Gastrocnemius medialis (tissue), 4 donors: ENCODE measurements around the gene MLX. TPM values are rescaled to one million over a fixed set of nuclear protein-coding genes. Genes with fewer than 3 reads are reported as not detected.
"Not testable (repeated sequence)": the region's sequence is repeated elsewhere in the genome, so short reads cannot be mapped to it uniquely, and the experiment has no call there.

Experiments used
- ATAC-seq, 2 donors: fragments of 150-250 bp; one replicate each; pipeline ENCODE4 v1.9.1; 2016
- DNase-seq, 2 donors: peaks; one replicate each; pipeline ENCODE4 v3.0.0-alpha.2; 2019
- H3K27ac ChIP-seq, 4 donors: fragments of 200-600 bp; sonication (generic); 1 replicate in 1 of 4; 2 replicates in 3 of 4; pipeline ENCODE4 v1.5.1; 2016 to 2018; ENCODE audit warnings: mild to moderate bottlenecking in 2 of 4, moderate library complexity in 1 of 4
- H3K27me3 ChIP-seq, 3 donors: fragments of 200-600 bp; sonication (generic) in 2 of 3; 1 replicate in 1 of 3; 2 replicates in 2 of 3; pipeline versions ENCODE4 v1.5.1 to v1.6.0; 2016 to 2019; ENCODE audit warnings: mild to moderate bottlenecking in 1 of 3, moderate library complexity in 1 of 3
- H3K36me3 ChIP-seq, 2 donors: fragments of 200-600 bp; sonication (generic) in 1 of 2; one replicate each; pipeline ENCODE4 v1.5.1; 2017 to 2018
- H3K4me1 ChIP-seq, 2 donors: fragments of 200-600 bp; sonication (generic) in 1 of 2; one replicate each; pipeline ENCODE4 v1.5.1; 2016 to 2017; ENCODE audit warnings: mild to moderate bottlenecking in 2 of 2
- H3K4me3 ChIP-seq, 4 donors: fragments of 200-600 bp; sonication (generic) in 3 of 4; 1 replicate in 1 of 4; 2 replicates in 3 of 4; pipeline ENCODE4 v1.5.1; 2016 to 2019; ENCODE audit warnings: mild to moderate bottlenecking in 2 of 4
- H3K9me3 ChIP-seq, 3 donors: fragments of 200-600 bp; sonication (generic) in 2 of 3; 1 replicate in 1 of 3; 2 replicates in 2 of 3; pipeline ENCODE4 v1.5.1; 2016 to 2019
- POLR2A ChIP-seq, 2 donors: fragments of 450-650 bp; IDR thresholded peaks; one replicate each; pipeline ENCODE4 v1.6.1; 2017; ENCODE audit warnings: antibody characterized with exemption in 2 of 2, mild to moderate bottlenecking in 2 of 2, moderate library complexity in 2 of 2
- in situ Hi-C, 4 donors: fragments of 200-750 bp; cut with MboI; loops; one replicate each; pipeline versions ENCODE4 v1.15.0 to v1.8.0; 2017; ENCODE audit warnings: low sequenced_read_pairs in 4 of 4
- intact Hi-C: fragments of 100-400 bp; cut with DNase I; formaldehyde crosslinking; loops from one replicate; pipeline ENCODE4 v1.15.1; 2023; ENCODE audit warnings: low total_unique reads
- total RNA-seq, 4 donors: library from RNA; depleted of rRNA; stranded (reverse); fragments of >200 nt; gene quantifications; one replicate each; pipeline versions ENCODE4 v1.1.0 to v1.2.3, GENCODE V29; 2016
- TF ChIP-seq, protein P1 (sequence below), 5 experiments: fragments of 450-650 bp in 3 of 5; fragments of 200-600 bp in 2 of 5; sonication (generic) in 2 of 5; IDR thresholded peaks in 4 of 5; conservative IDR thresholded peaks in 1 of 5; 1 replicate in 4 of 5; 2 replicates in 1 of 5; pipeline ENCODE4 v1.5.1; 2016 to 2019; ENCODE audit warnings: antibody characterized with exemption in 5 of 5, mild to moderate bottlenecking in 3 of 5, moderate library complexity in 3 of 5

Gene MLX
- total RNA-seq, 4 donors from 2014 or later: 49.7 to 81.9 (median 53.8) TPM

DNA sequence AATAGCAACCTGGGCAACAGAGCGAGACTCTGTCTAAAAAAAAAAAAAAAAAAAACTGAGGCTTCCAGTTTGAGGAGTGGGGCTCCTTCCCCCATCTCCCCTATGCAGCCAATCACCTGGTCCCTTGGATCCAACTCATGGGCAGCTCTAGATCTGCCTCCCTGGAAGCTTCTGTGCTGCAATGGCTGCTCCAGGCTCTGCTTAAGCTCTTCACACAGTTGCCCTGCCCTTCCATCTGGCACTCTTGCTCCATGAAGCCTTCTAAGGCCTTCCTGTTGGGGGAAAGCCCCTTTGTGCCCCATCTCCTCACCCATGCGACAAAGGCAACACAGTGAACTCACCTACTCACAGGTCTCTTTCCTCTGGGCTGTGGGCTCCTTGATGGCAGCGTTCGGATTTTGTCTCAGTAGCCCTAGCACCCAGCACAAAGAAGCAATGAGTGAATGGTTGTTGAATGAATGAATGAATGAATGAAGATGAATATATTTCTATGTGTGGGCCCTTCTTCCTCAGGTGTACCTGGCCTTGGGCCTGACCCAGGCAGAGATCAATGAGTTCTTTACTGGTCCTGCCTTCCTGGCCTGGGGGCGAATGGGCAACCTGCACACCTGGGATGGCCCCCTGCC is 29.0 kb upstream of the MLX start:
- in situ Hi-C loops (no loop called here), intact Hi-C loops (loop anchor here (2.0 kb wide), 1 partner anchor 17 kb away; no protein-coding TSS in a partner anchor)
- Histone ChIP-seq H3K9me3 (no peaks in the 10 kb centered on the region), H3K4me3 (no peak overlapping the region), H3K36me3 (peaks cover 0 to 35% of the 10 kb centered on the region in 2 donors), H3K27me3 (no peaks in the 10 kb centered on the region), H3K27ac (peak overlapping the region in 1 of 4 donors; percentile 89), H3K4me1 (peaks cover 6 to 23% of the 10 kb centered on the region in 2 donors)
- ATAC-seq (no peak), DNase-seq (no peak)
- TF ChIP-seq POLR2A (IDR thresholded peaks at IDR 0.05): no peak
- TF ChIP-seq, protein P1, sequence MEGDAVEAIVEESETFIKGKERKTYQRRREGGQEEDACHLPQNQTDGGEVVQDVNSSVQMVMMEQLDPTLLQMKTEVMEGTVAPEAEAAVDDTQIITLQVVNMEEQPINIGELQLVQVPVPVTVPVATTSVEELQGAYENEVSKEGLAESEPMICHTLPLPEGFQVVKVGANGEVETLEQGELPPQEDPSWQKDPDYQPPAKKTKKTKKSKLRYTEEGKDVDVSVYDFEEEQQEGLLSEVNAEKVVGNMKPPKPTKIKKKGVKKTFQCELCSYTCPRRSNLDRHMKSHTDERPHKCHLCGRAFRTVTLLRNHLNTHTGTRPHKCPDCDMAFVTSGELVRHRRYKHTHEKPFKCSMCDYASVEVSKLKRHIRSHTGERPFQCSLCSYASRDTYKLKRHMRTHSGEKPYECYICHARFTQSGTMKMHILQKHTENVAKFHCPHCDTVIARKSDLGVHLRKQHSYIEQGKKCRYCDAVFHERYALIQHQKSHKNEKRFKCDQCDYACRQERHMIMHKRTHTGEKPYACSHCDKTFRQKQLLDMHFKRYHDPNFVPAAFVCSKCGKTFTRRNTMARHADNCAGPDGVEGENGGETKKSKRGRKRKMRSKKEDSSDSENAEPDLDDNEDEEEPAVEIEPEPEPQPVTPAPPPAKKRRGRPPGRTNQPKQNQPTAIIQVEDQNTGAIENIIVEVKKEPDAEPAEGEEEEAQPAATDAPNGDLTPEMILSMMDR (IDR thresholded peaks at IDR 0.05 in 4 of 5, conservative IDR thresholded peaks at IDR 0.05 in 1 of 5): no peak

DNA sequence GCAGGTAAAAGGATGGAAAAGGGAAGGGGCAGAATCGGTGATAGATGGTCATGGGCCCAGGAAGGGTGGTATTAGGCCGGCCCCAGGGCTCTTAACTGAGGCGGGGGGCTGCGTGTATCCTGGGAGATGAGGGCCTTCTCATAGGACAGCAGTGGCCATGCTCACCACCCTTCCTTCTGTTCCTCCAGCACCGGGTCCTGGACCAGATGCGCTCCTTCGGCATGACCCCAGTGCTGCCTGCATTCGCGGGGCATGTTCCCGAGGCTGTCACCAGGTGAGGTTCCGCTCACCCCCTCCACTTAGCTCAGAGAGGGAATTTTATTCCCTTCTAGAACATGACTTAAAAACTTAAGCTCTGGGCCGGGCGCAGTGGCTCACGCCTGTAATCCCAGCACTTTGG is 28.4 kb upstream of the MLX start:
- in situ Hi-C loops: no loop called here
- Histone ChIP-seq H3K9me3 (no peaks in the 10 kb centered on the region), H3K4me1 (peaks cover 6 to 28% of the 10 kb centered on the region in 2 donors), H3K27me3 (no peaks in the 10 kb centered on the region), H3K27ac (no peak overlapping the region), H3K36me3 (peaks cover 0 to 40% of the 10 kb centered on the region in 2 donors), H3K4me3 (no peak overlapping the region)
- intact Hi-C loops: no loop called here
- ATAC-seq (no peak), DNase-seq (no peak)
- no peak for TF ChIP-seq POLR2A (IDR thresholded peaks at IDR 0.05)
- TF ChIP-seq, protein P1 (IDR thresholded peaks at IDR 0.05 in 4 of 5, conservative IDR thresholded peaks at IDR 0.05 in 1 of 5): no peak

DNA sequence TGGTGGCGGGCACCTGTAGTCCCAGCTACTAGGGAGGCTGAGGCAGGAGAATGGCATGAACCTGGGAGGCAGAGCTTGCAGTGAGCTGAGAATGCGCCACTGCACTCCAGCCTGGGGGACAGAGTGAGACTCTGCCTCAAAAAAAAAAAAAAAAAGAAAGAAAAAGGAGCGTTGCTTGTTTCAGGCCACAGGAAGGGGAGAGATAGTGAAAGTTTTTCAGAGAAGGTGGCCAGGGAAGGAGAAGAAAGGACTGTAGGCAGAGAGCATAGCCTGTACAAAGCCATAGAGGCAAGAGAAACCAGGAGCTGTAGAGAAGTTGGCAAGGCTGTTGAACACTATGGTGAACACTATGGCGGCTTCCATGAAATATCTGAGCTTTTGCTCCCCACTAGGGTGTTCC is 26.3 kb upstream of the MLX start:
- in situ Hi-C loops, H3K9me3 ChIP-seq, H3K27ac ChIP-seq, intact Hi-C loops, DNase-seq, ATAC-seq, H3K4me3 ChIP-seq, H3K27me3 ChIP-seq: not testable (repeated sequence)
- peaks cover 1 to 30% of the 10 kb centered on the region in 2 donors for H3K4me1 ChIP-seq
- peaks cover 0 to 40% of the 10 kb centered on the region in 2 donors for H3K36me3 ChIP-seq

DNA sequence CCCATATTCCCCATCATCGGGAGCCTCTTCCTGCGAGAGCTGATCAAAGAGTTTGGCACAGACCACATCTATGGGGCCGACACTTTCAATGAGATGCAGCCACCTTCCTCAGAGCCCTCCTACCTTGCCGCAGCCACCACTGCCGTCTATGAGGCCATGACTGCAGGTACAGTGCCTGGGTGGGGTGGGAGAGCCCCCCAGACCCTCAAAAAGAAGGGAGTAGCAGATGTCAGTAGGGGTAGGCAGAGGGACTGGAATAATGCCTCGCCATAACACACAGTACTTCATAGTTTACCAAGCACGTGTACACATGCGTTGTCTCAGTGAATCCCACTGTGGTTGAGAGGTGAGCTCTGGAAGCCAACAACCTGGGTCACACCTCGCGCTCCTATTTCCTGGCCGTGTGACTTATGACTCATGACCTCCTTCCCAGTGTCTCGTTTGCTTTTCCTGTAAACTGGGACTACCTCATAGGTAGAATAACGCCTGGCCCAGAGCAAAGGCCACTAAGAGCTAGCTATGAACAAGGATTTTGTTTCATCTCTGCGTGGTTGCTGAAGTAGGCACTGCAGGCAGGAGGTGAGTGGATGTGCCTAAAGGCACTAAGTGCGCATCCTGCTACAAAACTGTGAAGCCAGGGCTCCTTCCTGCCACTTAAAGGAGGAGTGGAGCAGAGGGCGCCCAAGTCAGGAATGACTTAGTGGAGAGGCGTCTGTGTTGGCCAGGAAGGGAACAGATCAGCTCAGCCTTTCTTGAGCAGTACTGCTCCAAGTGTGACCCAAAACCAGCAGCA is 25.7 kb upstream of the MLX start:
- Histone ChIP-seq H3K9me3 (no peaks in the 10 kb centered on the region), H3K27me3 (no peaks in the 10 kb centered on the region), H3K4me3 (no peak overlapping the region), H3K36me3 (peaks cover 0 to 40% of the 10 kb centered on the region in 2 donors), H3K4me1 (peaks cover 0 to 27% of the 10 kb centered on the region in 2 donors), H3K27ac (no peak overlapping the region)
- in situ Hi-C loops (no loop called here), intact Hi-C loops (no loop called here)
- TF ChIP-seq, protein P1 (IDR thresholded peaks at IDR 0.05 in 4 of 5, conservative IDR thresholded peaks at IDR 0.05 in 1 of 5): no peak
- TF ChIP-seq POLR2A (IDR thresholded peaks at IDR 0.05): no peak
- no peak for ATAC-seq
- DNase-seq: no peak
